PFSK-1 (cell line): ENCODE data around the gene MICALL2.

Experiments used
- FOXP2 ChIP-seq: optimal IDR thresholded peaks from 2 replicates; pipeline ENCODE3; 2011; ENCODE audit warnings: borderline replicate concordance, control low read depth, inconsistent platforms; ENCODE audit not compliant: insufficient read depth; ENCODE audit errors: extremely low read length, extremely low read depth
- POLR2AphosphoS5 ChIP-seq: IDR thresholded peaks from 2 replicates; pipeline ENCODE4 v1.6.1; 2012; ENCODE audit warnings: low read depth, mild to moderate bottlenecking, control low read depth, low read length, moderate library complexity
- REST ChIP-seq, 2 experiments: IDR thresholded peaks; 2 replicates each; pipeline versions ENCODE4 v1.6.1 to v1.8.0; 2011 to 2012; ENCODE audit warnings: low read depth in 2 of 2, low read length in 2 of 2, control low read depth in 1 of 2, inconsistent platforms in 1 of 2, mild to moderate bottlenecking in 1 of 2, moderate library complexity in 1 of 2; ENCODE audit not compliant: insufficient read depth in 1 of 2
- SIN3A ChIP-seq: IDR thresholded peaks from 2 replicates; pipeline ENCODE4 v1.6.1; 2012; ENCODE audit warnings: mild to moderate bottlenecking, low read length, moderate library complexity, borderline replicate concordance; ENCODE audit not compliant: insufficient read depth
- TAF1 ChIP-seq: IDR thresholded peaks from 2 replicates; pipeline ENCODE4 v1.6.1; 2012; ENCODE audit warnings: low read length, control low read depth, borderline replicate concordance; ENCODE audit not compliant: insufficient read depth

MICALL2 gene

GRCh38 chr7:1415389-1415990 lies 43.8 kb downstream of the MICALL2 start:
- TF ChIP-seq POLR2AphosphoS5 = no peak
- no peak for TF ChIP-seq SIN3A
- no peak for TF ChIP-seq FOXP2
- no peak for TF ChIP-seq REST (IDR thresholded peaks at IDR 0.05; ENCODE audit: insufficient read depth in 1 of 2, low read depth in 2 of 2, low read length in 2 of 2)
- no peak for TF ChIP-seq TAF1

DNA sequence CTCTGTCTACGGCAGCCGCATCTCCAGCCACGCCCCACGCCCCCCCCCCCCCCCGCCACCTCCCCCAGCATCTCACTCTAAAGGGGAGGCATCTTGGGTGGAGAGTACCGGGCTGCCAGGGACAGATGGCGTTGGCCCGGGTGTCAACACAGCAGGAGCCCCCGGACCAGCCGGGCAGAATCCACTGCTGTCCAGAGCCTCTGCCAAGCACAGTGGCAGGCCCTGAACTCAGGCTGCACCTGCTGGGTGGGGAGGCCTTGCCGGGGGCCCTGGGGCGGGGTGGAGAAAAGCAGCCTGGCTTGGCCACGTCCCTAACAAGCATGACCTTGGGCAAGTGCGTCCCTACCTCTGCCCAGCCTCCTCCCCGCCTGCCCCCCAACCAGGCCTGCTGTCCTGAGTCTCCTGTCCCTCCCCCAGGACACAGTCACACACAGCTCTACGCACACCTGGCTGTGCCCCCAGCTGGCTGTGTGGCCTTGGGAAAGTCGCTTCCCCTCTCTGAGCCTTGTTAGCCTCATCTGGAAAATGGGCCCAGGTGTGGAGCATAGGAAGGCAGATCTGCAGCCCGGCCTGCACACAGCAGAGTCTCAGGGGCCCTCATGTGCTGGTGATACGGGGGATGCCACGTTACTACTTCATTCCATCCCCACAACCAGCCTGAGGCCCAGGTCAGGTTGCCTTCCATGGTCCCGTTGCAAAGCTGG lies 45.2 kb downstream of the MICALL2 start:
- TF ChIP-seq REST (IDR thresholded peaks at IDR 0.05; ENCODE audit: insufficient read depth in 1 of 2, low read depth in 2 of 2, low read length in 2 of 2) (no peak), POLR2AphosphoS5 (no peak), TAF1 (no peak), FOXP2 (no peak)

- TF ChIP-seq REST (IDR thresholded peaks at IDR 0.05; ENCODE audit: insufficient read depth in 1 of 2, low read depth in 2 of 2, low read length in 2 of 2) = no peak
- TF ChIP-seq TAF1 = no peak
- no peak for TF ChIP-seq SIN3A
- no peak for TF ChIP-seq FOXP2
- no peak for TF ChIP-seq POLR2AphosphoS5
Observed at GRCh38 chr7:1412322-1413261, 46.7 kb downstream of the MICALL2 start.

DNA sequence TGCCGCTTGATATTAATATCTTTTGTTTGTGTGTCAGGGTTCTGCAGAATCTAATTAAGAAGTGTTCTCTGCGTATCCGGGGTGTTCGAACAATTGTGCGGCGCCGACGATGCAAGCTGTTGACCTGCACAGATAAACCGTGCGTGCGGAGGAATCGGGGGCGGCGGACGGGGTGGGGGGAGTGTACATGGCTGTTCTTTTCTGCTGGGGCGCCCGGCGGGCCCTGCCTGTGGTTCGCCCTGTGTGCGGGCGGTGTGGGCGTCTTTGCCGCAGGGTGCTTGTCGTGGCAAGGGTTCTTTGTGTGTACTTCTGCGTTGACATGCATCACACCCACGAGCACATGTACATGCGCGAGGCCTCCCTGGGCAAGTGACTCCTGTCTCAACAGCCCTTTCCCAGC lies 47.9 kb downstream of the MICALL2 start:
- TF ChIP-seq SIN3A = no peak
- TF ChIP-seq FOXP2 = no peak
- TF ChIP-seq TAF1 = no peak
- TF ChIP-seq POLR2AphosphoS5 = no peak
- no peak for TF ChIP-seq REST (IDR thresholded peaks at IDR 0.05; ENCODE audit: insufficient read depth in 1 of 2, low read depth in 2 of 2, low read length in 2 of 2)
